Ascending aorta (tissue), 2 donors: Measurements from ENCODE around the gene TVP23A. TPM values are rescaled to one million over a fixed set of nuclear protein-coding genes. Genes with fewer than 3 reads are reported as not detected.
A peak's percentile ranks its signal among the peaks of the same experiment; 100 is the strongest.

Experiments used
- DNase-seq, 2 donors: peaks; one replicate each; pipeline ENCODE4 v3.0.0-alpha.2; 2019; ENCODE audit warnings: low spot score in 2 of 2
- H3K27ac ChIP-seq, 2 donors: fragments of 200-600 bp; sonication (generic); one replicate each; pipeline ENCODE4 v1.5.1; 2016 to 2017; ENCODE audit warnings: mild to moderate bottlenecking in 1 of 2
- H3K27me3 ChIP-seq: fragments of 200-600 bp; sonication (generic); one replicate; pipeline ENCODE4 v1.5.1; 2017
- H3K36me3 ChIP-seq, 2 donors: fragments of 200-600 bp; sonication (generic); one replicate each; pipeline ENCODE4 v1.5.1; 2016
- H3K4me1 ChIP-seq, 2 donors: fragments of 200-600 bp; sonication (generic); one replicate each; pipeline ENCODE4 v1.5.1; 2016 to 2017; ENCODE audit warnings: mild to moderate bottlenecking in 1 of 2
- H3K4me3 ChIP-seq, 2 donors: fragments of 200-600 bp; sonication (generic); one replicate each; pipeline ENCODE4 v1.5.1; 2016 to 2017; ENCODE audit warnings: mild to moderate bottlenecking in 1 of 2
- H3K9me3 ChIP-seq, 2 donors: fragments of 200-600 bp; sonication (generic); one replicate each; pipeline ENCODE4 v1.5.1; 2016
- intact Hi-C: fragments of 100-400 bp; cut with DNase I; formaldehyde crosslinking; loops from one replicate; pipeline ENCODE4 v1.15.1; 2023
- total RNA-seq: library from RNA; depleted of rRNA; stranded (reverse); fragments of >200 nt; gene quantifications from one replicate; pipeline ENCODE4 v1.1.0, GENCODE V29; 2016
- TF ChIP-seq, protein P1 (sequence below), 3 experiments: fragments of 200-600 bp in 2 of 3; fragments of 450-650 bp in 1 of 3; sonication (generic) in 2 of 3; IDR thresholded peaks; one replicate each; pipeline ENCODE4 v1.5.1; 2016 to 2019; ENCODE audit warnings: antibody characterized with exemption in 3 of 3, mild to moderate bottlenecking in 1 of 3, moderate library complexity in 1 of 3

The TVP23A gene
- total RNA-seq, 1 donor from 2014 or later: not detected

DNA sequence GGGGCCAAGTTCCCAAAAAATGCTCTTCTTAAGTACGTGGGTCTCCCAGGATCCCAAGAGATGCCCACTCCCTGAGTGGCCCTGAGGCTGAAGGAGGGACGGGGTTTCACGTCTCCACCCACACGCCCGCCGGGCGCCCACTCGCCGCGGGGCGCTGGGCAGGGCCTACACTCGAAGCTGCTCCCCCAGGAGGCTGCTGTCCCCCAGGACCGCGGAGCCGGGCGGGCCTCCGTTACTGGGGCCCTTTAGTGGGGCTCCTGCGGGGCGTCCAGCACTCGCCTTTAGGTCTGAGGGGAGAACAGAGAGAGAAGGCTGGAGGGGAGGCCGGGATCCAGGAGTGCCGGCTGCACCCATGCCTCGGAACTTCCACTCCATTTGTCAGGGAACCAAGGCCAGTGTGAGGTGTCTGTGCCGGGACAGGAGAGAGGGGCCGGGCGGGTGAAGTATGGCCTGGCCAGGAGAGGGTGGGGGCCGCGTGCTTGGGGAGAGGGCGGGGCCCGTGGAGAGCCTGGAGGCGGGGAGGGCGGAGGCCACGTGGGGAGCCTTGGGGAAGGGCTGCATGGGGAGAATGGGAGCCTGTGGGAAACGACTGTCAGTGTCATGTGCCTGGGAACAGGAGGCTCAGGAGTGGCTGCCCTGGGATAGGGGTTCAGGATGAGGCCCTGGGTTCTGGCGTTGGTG, 56.1 kb downstream of the TVP23A start:
- Histone ChIP-seq H3K27ac (no peak overlapping the region), H3K36me3 (peaks cover 72 to 88% of the 10 kb centered on the region in 2 donors), H3K4me3 (no peak overlapping the region), H3K9me3 (no peaks in the 10 kb centered on the region), H3K27me3 (no peaks in the 10 kb centered on the region), H3K4me1 (no peaks in the 10 kb centered on the region)
- DNase-seq: no peak
- intact Hi-C loops: no loop called here
- TF ChIP-seq, protein P1, sequence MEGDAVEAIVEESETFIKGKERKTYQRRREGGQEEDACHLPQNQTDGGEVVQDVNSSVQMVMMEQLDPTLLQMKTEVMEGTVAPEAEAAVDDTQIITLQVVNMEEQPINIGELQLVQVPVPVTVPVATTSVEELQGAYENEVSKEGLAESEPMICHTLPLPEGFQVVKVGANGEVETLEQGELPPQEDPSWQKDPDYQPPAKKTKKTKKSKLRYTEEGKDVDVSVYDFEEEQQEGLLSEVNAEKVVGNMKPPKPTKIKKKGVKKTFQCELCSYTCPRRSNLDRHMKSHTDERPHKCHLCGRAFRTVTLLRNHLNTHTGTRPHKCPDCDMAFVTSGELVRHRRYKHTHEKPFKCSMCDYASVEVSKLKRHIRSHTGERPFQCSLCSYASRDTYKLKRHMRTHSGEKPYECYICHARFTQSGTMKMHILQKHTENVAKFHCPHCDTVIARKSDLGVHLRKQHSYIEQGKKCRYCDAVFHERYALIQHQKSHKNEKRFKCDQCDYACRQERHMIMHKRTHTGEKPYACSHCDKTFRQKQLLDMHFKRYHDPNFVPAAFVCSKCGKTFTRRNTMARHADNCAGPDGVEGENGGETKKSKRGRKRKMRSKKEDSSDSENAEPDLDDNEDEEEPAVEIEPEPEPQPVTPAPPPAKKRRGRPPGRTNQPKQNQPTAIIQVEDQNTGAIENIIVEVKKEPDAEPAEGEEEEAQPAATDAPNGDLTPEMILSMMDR (IDR thresholded peaks at IDR 0.05): no peak

GRCh38 chr16:10761373-10761772, 57.2 kb downstream of the TVP23A start:
- no peak for DNase-seq
- H3K27ac ChIP-seq: no peak overlapping the region
- H3K9me3 ChIP-seq: no peaks in the 10 kb centered on the region
- peaks cover 0 to 4% of the 10 kb centered on the region in 2 donors for H3K4me1 ChIP-seq
- TF ChIP-seq, protein P1 (IDR thresholded peaks at IDR 0.05): no peak
- intact Hi-C loops: no loop called here
- no peaks in the 10 kb centered on the region for H3K27me3 ChIP-seq
- H3K36me3 ChIP-seq: peaks cover 72 to 82% of the 10 kb centered on the region in 2 donors
- H3K4me3 ChIP-seq: no peak overlapping the region

DNA sequence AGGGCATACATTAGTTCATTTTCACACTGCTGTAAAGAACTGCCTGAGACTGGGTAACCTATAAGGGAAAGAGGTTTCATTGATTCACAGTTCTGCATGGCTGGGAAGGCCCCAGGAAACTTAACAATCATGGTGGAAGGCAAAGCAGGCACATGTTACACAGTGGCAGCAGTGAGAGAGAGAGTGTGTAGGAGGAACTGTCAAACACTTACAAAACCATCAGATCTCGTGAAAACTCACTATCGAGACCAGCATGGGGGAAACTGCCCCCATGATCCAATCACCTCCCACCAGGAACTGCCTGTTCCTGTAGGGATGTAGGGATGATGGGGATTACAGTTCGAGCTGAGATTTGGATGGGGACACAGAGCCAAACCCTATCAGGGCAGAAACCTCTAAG, 57.7 kb downstream of the TVP23A start:
- Histone ChIP-seq H3K27ac (no peak overlapping the region), H3K27me3 (no peaks in the 10 kb centered on the region), H3K36me3 (peaks cover 72 to 82% of the 10 kb centered on the region in 2 donors), H3K4me1 (peaks cover 4 to 9% of the 10 kb centered on the region in 2 donors), H3K4me3 (no peak overlapping the region), H3K9me3 (no peaks in the 10 kb centered on the region)
- TF ChIP-seq, protein P1 (IDR thresholded peaks at IDR 0.05): no peak
- intact Hi-C loops: no loop called here
- DNase-seq: no peak

GRCh38 chr16:10756574-10756973, 62.0 kb downstream of the TVP23A start:
- TF ChIP-seq, protein P1 (IDR thresholded peaks at IDR 0.05): no peak
- H3K27me3 ChIP-seq: no peaks in the 10 kb centered on the region
- no peak overlapping the region for H3K4me3 ChIP-seq
- peaks cover 43 to 52% of the 10 kb centered on the region in 2 donors for H3K36me3 ChIP-seq
- intact Hi-C loops: loop anchor here (1.0 to 5.0 kb wide), 4 partner anchors 12 to 161 kb away; no protein-coding TSS in a partner anchor
- peak overlapping the region; percentile 77 to 80 for H3K27ac ChIP-seq
- no peaks in the 10 kb centered on the region for H3K9me3 ChIP-seq
- H3K4me1 ChIP-seq: peaks cover 5 to 17% of the 10 kb centered on the region in 2 donors
- DNase-seq: peak; percentile 31 to 91

DNA sequence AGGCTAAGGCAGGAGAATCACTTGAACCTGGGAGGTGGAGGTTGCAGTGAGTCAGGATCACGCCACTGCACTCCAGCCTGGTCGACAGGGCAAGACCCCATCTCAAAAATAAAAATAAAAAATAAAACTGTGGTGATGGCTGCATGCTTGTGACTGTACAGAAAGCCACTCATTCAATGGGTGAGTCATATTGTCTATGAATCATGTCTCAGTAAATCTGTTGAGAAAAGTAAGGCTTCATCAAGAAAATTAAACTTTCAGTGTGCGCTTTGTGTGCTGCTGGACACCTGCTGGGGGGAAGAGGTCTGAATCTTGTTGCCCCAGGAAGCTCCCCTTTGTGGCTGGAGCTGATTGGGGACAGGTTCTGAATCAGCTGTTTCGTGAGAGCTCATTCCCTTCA, 63.7 kb downstream of the TVP23A start:
- no peak overlapping the region for H3K4me3 ChIP-seq
- TF ChIP-seq, protein P1 (IDR thresholded peaks at IDR 0.05): no peak
- no peak for DNase-seq
- no peaks in the 10 kb centered on the region for H3K27me3 ChIP-seq
- H3K9me3 ChIP-seq: no peaks in the 10 kb centered on the region
- H3K27ac ChIP-seq: peak overlapping the region; percentile 77 to 80
- peaks cover 5 to 17% of the 10 kb centered on the region in 2 donors for H3K4me1 ChIP-seq
- intact Hi-C loops: loop anchor here (5.0 kb wide), 1 partner anchor 162 kb away; no protein-coding TSS in a partner anchor
- H3K36me3 ChIP-seq: peaks cover 28 to 46% of the 10 kb centered on the region in 2 donors
